Aorta (tissue), 5 donors: ENCODE results near the gene LRCOL1. TPM values are rescaled to one million over a fixed set of nuclear protein-coding genes. Genes with fewer than 3 reads are reported as not detected.

Experiments used
- ATAC-seq: fragments of 200-7000 bp; cut with Tn5 transposase; one replicate; pipeline ENCODE4 v1.9.1; 2022; ENCODE audit warnings: moderate library complexity; ENCODE audit not compliant: low FRiP score
- DNase-seq, 2 donors: peaks; one replicate each; pipeline ENCODE4 v3.0.0-alpha.2; 2020
- H3K27ac ChIP-seq, 2 donors: one replicate each; pipeline ENCODE4 v1.5.1; 2013; ENCODE audit warnings: low read length in 2 of 2, mild to moderate bottlenecking in 2 of 2, moderate library complexity in 2 of 2, control low read depth in 1 of 2, inconsistent platforms in 1 of 2, low read depth in 1 of 2
- H3K27me3 ChIP-seq, 2 donors: one replicate each; pipeline ENCODE4 v1.6.1; 2013; ENCODE audit warnings: control low read depth in 1 of 2, low read length in 1 of 2, mild to moderate bottlenecking in 1 of 2, moderate library complexity in 1 of 2; ENCODE audit not compliant: insufficient read depth in 2 of 2, control insufficient read depth in 1 of 2
- H3K36me3 ChIP-seq, 2 donors: one replicate each; pipeline ENCODE4 v1.6.1; 2013; ENCODE audit warnings: control low read depth in 1 of 2, low read length in 1 of 2, mild to moderate bottlenecking in 1 of 2; ENCODE audit not compliant: insufficient read depth in 2 of 2, control insufficient read depth in 1 of 2
- H3K4me1 ChIP-seq, 2 donors: one replicate each; pipeline ENCODE4 v1.6.1; 2013; ENCODE audit warnings: low read length in 2 of 2, control low read depth in 1 of 2, mild to moderate bottlenecking in 1 of 2, moderate library complexity in 1 of 2; ENCODE audit not compliant: insufficient read depth in 2 of 2, control insufficient read depth in 1 of 2
- H3K4me3 ChIP-seq, 2 donors: one replicate each; pipeline ENCODE4 v1.5.1; 2013; ENCODE audit warnings: low read length in 2 of 2, control low read depth in 1 of 2, mild to moderate bottlenecking in 1 of 2
- H3K9me3 ChIP-seq: one replicate; pipeline ENCODE4 v1.6.1; 2013; ENCODE audit warnings: mild to moderate bottlenecking, low read length; ENCODE audit not compliant: control insufficient read depth
- WGBS, 2 donors: extraction: QIAGEN DNeasy Blood & Tissue Kit; methylation state at CpG; one replicate each; pipeline ENCODE4 v1.1.7; 2013; 5-methylcytosine and 5-hydroxymethylcytosine counted together
- intact Hi-C, 2 donors: fragments of 100-400 bp; cut with DNase I; formaldehyde crosslinking; loops; one replicate each; pipeline versions ENCODE4 v1.14.2 to v1.15.0; 2022
- microRNA-seq, 2 donors: library from miRNA; unstranded; fragments of <30 nt; microRNA quantifications; one replicate each; pipeline ENCODE4 v1.2.0, GENCODE V29; 2020
- polyA plus RNA-seq, 2 donors: library from polyadenylated mRNA; stranded (reverse); fragments of 200-250 nt; gene quantifications; one replicate each; pipeline ENCODE4 v1.2.3, GENCODE V29; 2013
- total RNA-seq, 2 donors: library from RNA; stranded (reverse); fragmentation: NEBNext Ultra II Directional; extraction: Animal tissue kit (Norgen Biotek cat#: 25700); gene quantifications; one replicate each; pipeline ENCODE4 v1.2.1, GENCODE V29; 2021
- donor health status: healthy with polysubstance abuse.
- donor health status: Bipolar disorder and iron deficiency.
- donor health status: DM: no; HTN: no; CAD: no.
- donor health status: DM: no; HTN: no; CAD: no.
- donor health status: DM: yes; HTN: yes; CAD: no.

The LRCOL1 gene
- total and polyA plus RNA-seq, 4 donors = 0.59 to 1.2 TPM; not detected in 2

DNA sequence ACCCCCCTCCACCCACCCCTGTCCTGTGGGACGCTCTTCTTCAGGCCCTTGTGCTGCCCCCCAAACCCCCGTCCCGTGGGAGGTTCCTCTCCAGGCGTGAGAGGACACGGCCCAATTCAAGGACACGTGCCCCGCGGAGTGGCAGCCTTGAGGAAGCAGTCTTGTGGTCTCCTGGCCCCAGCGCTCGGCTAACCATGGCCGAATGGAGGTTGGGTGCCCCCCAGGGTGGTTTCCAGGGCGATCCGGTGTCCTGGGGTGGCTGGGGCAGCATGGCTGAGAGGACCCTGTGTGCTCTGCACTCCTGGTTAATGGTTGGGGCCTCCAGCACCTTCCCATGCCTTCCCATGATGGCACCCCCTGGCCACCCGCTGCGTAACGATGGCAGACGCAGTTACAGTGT, 53.6 kb downstream of the LRCOL1 start:
- intact Hi-C loops = no loop called here
- Histone ChIP-seq H3K36me3 (no peaks in the 10 kb centered on the region), H3K9me3 (no peaks in the 10 kb centered on the region), H3K27me3 (no peaks in the 10 kb centered on the region), H3K4me3 (no peak overlapping the region), H3K27ac (no peak overlapping the region), H3K4me1 (no peaks in the 10 kb centered on the region)
- WGBS, 2 donors = 94 to 95% methylated on average over 16 to 17 of the region's 17 CpGs
- ATAC-seq = no peak
- DNase-seq = no peak

DNA sequence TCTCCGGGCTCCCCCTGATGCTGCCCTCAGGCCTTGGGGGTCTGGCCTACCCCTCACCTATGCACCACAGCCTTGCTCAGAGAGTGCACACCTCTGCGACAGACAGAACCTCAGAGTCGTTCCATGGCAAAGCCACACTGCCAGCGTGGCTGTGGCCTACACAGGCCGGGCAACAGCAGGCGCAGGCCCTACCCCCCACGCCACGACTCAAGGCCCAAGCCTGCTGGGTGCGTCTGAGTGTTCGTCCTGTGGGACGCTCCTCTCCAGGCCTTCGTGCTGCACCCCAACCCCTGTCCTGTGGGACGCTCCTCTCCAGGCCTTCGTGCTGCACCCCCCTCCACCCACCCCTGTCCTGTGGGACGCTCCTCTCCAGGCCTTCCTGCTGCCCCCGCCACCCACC, 54.2 kb downstream of the LRCOL1 start:
- ATAC-seq (no peak), DNase-seq (no peak)
- Histone ChIP-seq H3K4me3 (no peak overlapping the region), H3K27ac (no peak overlapping the region), H3K27me3 (no peaks in the 10 kb centered on the region), H3K36me3 (no peaks in the 10 kb centered on the region), H3K4me1 (no peaks in the 10 kb centered on the region), H3K9me3 (no peaks in the 10 kb centered on the region)
- WGBS, 2 donors = 95 to 96% methylated on average over 16 of the region's 16 CpGs
- intact Hi-C loops = no loop called here

DNA sequence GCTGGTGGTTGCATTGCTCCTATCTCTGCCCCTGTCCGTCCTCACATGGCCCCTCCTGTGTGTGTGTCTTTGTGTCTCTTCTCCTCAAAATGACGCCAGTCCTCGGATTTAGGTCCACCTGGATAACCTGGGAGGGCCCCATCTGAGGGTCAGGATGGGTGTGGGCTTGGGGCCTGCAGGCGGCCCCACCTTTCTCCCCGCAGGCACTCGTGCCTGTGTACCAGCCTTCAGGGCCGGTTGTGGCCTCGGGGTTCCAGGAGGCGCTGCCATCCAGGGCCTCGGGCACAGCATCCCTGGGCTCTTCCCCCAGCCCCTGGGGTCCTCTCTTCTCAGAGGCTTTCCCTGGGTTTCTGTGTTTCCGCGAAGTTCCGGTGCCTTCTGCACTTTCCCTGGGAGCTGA, 54.7 kb downstream of the LRCOL1 start:
- Histone ChIP-seq H3K4me1 (no peaks in the 10 kb centered on the region), H3K9me3 (no peaks in the 10 kb centered on the region), H3K4me3 (no peak overlapping the region), H3K36me3 (no peaks in the 10 kb centered on the region), H3K27me3 (no peaks in the 10 kb centered on the region), H3K27ac (no peak overlapping the region)
- DNase-seq (no peak), ATAC-seq (no peak)
- intact Hi-C loops = no loop called here
- 94 to 95% methylated on average over 13 of the region's 13 CpGs for WGBS, 2 donors

DNA sequence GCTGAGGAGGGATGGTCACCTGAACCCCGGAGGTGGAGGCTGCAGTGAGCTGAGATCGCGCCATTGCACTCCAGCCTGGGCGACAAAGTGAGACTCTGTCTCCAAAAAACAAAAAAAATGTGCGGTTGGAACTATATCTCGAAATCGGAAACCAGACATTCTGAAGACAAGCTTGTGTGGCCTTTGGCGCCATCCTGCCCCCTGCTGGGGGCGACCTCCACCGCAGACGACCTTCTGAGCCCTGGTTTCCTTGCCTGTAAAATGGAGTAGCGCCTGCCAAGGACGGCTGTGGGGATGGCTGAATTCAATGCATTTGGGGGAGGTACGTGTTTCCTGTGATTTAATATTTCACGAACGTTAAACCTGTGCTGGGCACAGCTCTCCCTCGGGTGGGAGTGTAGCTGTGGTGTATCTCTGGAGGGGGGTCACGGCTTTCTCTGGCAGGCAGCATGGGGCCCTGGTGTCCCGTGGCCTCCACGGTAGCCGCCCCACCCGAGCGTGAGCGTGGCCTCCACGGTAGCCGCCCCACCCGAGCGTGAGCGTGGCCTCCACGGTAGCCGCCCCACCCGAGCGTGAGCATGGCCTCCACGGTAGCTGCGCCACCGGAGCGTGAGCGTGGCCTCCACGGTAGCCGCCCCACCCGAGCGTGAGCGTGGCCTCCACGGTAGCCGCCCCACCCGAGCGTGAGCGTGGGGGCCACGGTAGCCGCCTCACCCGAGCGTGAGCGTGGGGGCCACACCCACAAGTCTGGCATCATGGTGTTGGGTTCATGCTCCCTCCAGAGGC, 55.3 kb downstream of the LRCOL1 start:
- Histone ChIP-seq H3K27me3 (no peaks in the 10 kb centered on the region), H3K4me1 (no peaks in the 10 kb centered on the region), H3K4me3 (no peak overlapping the region), H3K27ac (no peak overlapping the region), H3K9me3 (no peaks in the 10 kb centered on the region), H3K36me3 (no peaks in the 10 kb centered on the region)
- intact Hi-C loops = no loop called here
- ATAC-seq (no peak), DNase-seq (no peak)
- 92 to 94% methylated on average over 46 to 53 of the region's 53 CpGs for WGBS, 2 donors

Small RNA genes lying within 50 kb of the gene (microRNA-seq; reads per million reads assigned to microRNA genes)
- gene MIR6763 = 0 to 1.2 reads per million in 2 donors

Other genes with a start within 250 kb of the LRCOL1 start
- gene FBRSL1, start 120.4 kb downstream of the LRCOL1 start, total RNA-seq = 10 to 100 TPM; 49.0 to 51.0 TPM
- 10 to 100 TPM in 1 of 2 donors, 1 to 10 TPM in 1; 6.4 to 25.0 TPM for gene FBRSL1, start 120.4 kb downstream of the LRCOL1 start, polyA plus RNA-seq
- under 1 TPM in 1 of 2 donors, not detected in 1; 0.27 TPM for gene P2RX2, start 8.2 kb upstream of the LRCOL1 start, total RNA-seq
- gene P2RX2, start 8.2 kb upstream of the LRCOL1 start, polyA plus RNA-seq = not detected
- 10 to 100 TPM; 33.0 to 46.8 TPM for gene POLE, start 76.8 kb upstream of the LRCOL1 start, total RNA-seq
- gene POLE, start 76.8 kb upstream of the LRCOL1 start, polyA plus RNA-seq = 10 to 100 TPM in 1 of 2 donors, 1 to 10 TPM in 1; 7.5 to 41.4 TPM
- gene PXMP2, start 77.0 kb upstream of the LRCOL1 start, total RNA-seq = 10 to 100 TPM; 13.0 to 16.3 TPM
- gene PXMP2, start 77.0 kb upstream of the LRCOL1 start, polyA plus RNA-seq = 10 to 100 TPM; 23.8 to 70.7 TPM
- gene PGAM5, start 100.3 kb upstream of the LRCOL1 start, total RNA-seq = 10 to 100 TPM; 12.9 to 17.3 TPM
- gene PGAM5, start 100.3 kb upstream of the LRCOL1 start, polyA plus RNA-seq = 1 to 10 TPM; 6.6 to 7.8 TPM
- gene ANKLE2, start 151.2 kb upstream of the LRCOL1 start, total RNA-seq = 10 to 100 TPM; 52.0 to 65.1 TPM
- gene ANKLE2, start 151.2 kb upstream of the LRCOL1 start, polyA plus RNA-seq = 10 to 100 TPM in 1 of 2 donors, 1 to 10 TPM in 1; 7.6 to 55.7 TPM
- 10 to 100 TPM; 83.1 to 91.2 TPM for gene GOLGA3, start 218.3 kb upstream of the LRCOL1 start, total RNA-seq
- 10 to 100 TPM; 17.9 to 21.8 TPM for gene GOLGA3, start 218.3 kb upstream of the LRCOL1 start, polyA plus RNA-seq